ENCODE data around the gene VAX1. TPM values are rescaled to one million over a fixed set of nuclear protein-coding genes. Genes with fewer than 3 reads are reported as not detected.

Gene VAX1
- total RNA-seq, 1 donor from 2014 or later: not detected

DNA sequence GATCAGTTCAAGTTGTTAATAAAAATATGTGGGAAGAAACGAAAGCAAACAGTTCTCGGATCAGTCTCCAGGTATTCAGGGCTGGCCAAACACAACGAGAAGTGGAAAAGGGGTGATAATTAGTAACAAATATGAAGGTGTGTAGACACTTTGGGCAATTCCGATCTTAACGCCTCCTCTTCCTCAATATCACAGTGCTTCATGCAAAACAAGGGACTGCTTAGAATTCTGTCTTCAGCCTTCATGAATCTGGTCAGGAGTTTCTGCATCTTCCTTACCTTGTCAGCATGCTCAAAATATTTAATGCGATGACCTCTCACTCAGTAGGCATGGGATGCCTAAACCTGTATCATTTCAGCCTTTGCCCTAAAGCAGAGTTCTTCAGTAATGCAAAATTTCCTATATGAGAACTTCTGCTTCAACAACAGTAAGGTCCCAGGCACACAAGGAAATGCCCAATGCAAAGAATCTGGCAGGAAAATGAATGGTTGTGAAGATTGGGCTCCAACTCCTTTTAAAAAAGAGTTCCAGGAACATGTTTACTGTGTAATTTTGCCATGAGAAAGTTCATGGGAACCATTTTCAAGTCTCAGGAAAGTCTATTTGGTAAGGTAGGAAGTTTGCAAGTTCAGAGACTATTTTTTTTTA is 23.4 kb upstream of the VAX1 start:
- Mint-ChIP-seq H3K27me3 (ENCODE audit: insufficient read depth) (peaks cover 69% of the 10 kb centered on the region), H3K9me3 (no peaks in the 10 kb centered on the region), H3K4me3 (no peak overlapping the region), H3K4me1 (ENCODE audit: low read depth) (peaks cover 8% of the 10 kb centered on the region), H3K36me3 (ENCODE audit: low read depth) (peaks cover 3% of the 10 kb centered on the region), H3K27ac (no peak overlapping the region)
- no peak for DNase-seq (ENCODE audit: low spot score)
- intact Hi-C loops (cut with micrococcal nuclease): loop anchor here (1.0 to 10.0 kb wide), 2 partner anchors 20 to 1083 kb away; no protein-coding TSS in a partner anchor

DNA sequence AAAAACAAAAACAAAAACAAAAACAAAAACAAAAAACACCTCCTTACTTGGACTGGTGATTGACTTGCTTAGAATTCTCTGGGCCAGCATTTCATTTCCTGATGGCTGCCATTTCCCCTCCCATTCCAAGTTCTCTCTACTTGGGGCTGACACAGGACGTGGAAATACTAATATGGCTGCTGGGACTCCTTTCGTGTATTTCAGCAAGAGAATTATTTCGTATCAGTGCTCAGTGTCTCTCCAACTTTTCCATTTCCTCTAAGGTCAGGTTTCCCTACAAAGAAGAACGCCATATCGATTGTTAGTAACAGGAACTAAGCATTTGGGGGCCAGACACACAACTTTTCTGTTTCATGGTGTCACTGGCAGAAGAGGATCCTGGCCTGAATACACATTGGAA is 22.5 kb upstream of the VAX1 start:
- Mint-ChIP-seq H3K36me3 (ENCODE audit: low read depth) (peaks cover 3% of the 10 kb centered on the region), H3K9me3 (no peaks in the 10 kb centered on the region), H3K4me1 (ENCODE audit: low read depth) (peaks cover 8% of the 10 kb centered on the region), H3K27me3 (ENCODE audit: insufficient read depth) (peaks cover 62% of the 10 kb centered on the region), H3K27ac (no peak overlapping the region), H3K4me3 (no peak overlapping the region)
- intact Hi-C loops (cut with micrococcal nuclease): loop anchor here (10.0 kb wide), 1 partner anchor 1084 kb away; no protein-coding TSS in a partner anchor
- DNase-seq (ENCODE audit: low spot score): no peak

DNA sequence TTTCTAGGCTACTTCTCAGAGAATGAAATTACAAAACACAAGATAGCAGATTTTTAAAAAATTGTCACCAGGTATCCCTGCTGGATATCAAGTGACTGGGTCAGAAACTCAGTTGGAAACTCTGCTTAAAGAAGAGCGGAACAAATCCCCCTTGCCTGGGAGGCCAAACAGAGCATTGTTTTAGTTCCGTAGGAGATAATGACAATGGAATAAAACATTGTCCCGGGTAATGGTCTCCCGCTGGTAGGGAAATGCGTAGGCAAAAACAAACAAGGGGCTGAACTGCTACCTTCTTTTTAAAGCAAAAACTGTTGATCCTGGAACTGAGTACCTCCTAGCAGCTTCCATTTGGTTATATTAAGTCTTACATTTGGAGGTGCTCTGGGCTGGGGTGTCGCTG is 21.3 kb upstream of the VAX1 start:
- no peak for DNase-seq (ENCODE audit: low spot score)
- Mint-ChIP-seq H3K36me3 (ENCODE audit: low read depth) (peaks cover 1% of the 10 kb centered on the region), H3K27me3 (ENCODE audit: insufficient read depth) (peaks cover 54% of the 10 kb centered on the region), H3K9me3 (no peaks in the 10 kb centered on the region), H3K27ac (no peak overlapping the region), H3K4me1 (ENCODE audit: low read depth) (peaks cover 8% of the 10 kb centered on the region), H3K4me3 (no peak overlapping the region)
- intact Hi-C loops (cut with micrococcal nuclease): loop anchor here (2.0 kb wide), 1 partner anchor 17 kb away; no protein-coding TSS in a partner anchor

- H3K9me3 Mint-ChIP-seq: no peaks in the 10 kb centered on the region
- H3K36me3 Mint-ChIP-seq (ENCODE audit: low read depth): peaks cover 1% of the 10 kb centered on the region
- peaks cover 8% of the 10 kb centered on the region for H3K4me1 Mint-ChIP-seq (ENCODE audit: low read depth)
- no peak overlapping the region for H3K27ac Mint-ChIP-seq
- no peak for DNase-seq (ENCODE audit: low spot score)
- intact Hi-C loops (cut with micrococcal nuclease): loop anchor here (2.0 kb wide), 1 partner anchor 15 kb away; no protein-coding TSS in a partner anchor
- H3K4me3 Mint-ChIP-seq: no peak overlapping the region
- peaks cover 49% of the 10 kb centered on the region for H3K27me3 Mint-ChIP-seq (ENCODE audit: insufficient read depth)
These were observed 20.2 kb upstream of the VAX1 start for GRCh38 chr10:117158297-117158696.

DNA sequence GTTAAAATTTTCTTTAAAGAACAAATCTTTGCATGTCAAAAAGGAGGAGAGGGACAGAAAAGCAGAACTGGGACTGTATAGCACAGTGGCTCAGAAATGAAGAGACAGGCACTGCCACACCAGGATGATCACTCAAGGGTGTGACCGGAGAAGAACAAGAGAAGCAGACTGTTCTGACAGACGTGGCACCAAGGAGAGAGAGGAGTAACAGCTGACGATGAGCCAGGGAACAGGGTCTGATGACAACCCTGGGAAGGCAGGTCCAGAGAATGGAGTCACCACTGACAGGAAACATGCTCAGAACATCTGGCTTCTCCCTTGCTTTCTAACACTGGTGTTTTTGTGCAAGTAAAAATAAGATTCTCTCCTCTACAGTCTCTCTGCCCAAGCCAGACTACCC is 14.6 kb upstream of the VAX1 start:
- intact Hi-C loops (cut with micrococcal nuclease): no loop called here
- no peak overlapping the region for H3K4me3 Mint-ChIP-seq
- DNase-seq (ENCODE audit: low spot score): no peak
- H3K9me3 Mint-ChIP-seq: no peaks in the 10 kb centered on the region
- no peaks in the 10 kb centered on the region for H3K4me1 Mint-ChIP-seq (ENCODE audit: low read depth)
- H3K36me3 Mint-ChIP-seq (ENCODE audit: low read depth): no peaks in the 10 kb centered on the region
- no peak overlapping the region for H3K27ac Mint-ChIP-seq
- H3K27me3 Mint-ChIP-seq (ENCODE audit: insufficient read depth): peaks cover 14% of the 10 kb centered on the region

GRCh38 chr10:117148284-117148683 is 10.2 kb upstream of the VAX1 start:
- H3K27ac Mint-ChIP-seq: no peak overlapping the region
- H3K4me3 Mint-ChIP-seq: no peak overlapping the region
- no peaks in the 10 kb centered on the region for H3K4me1 Mint-ChIP-seq (ENCODE audit: low read depth)
- DNase-seq (ENCODE audit: low spot score): no peak
- no peaks in the 10 kb centered on the region for H3K36me3 Mint-ChIP-seq (ENCODE audit: low read depth)
- intact Hi-C loops (cut with micrococcal nuclease): no loop called here
- peaks cover 16% of the 10 kb centered on the region for H3K27me3 Mint-ChIP-seq (ENCODE audit: insufficient read depth)
- H3K9me3 Mint-ChIP-seq: no peaks in the 10 kb centered on the region

DNA sequence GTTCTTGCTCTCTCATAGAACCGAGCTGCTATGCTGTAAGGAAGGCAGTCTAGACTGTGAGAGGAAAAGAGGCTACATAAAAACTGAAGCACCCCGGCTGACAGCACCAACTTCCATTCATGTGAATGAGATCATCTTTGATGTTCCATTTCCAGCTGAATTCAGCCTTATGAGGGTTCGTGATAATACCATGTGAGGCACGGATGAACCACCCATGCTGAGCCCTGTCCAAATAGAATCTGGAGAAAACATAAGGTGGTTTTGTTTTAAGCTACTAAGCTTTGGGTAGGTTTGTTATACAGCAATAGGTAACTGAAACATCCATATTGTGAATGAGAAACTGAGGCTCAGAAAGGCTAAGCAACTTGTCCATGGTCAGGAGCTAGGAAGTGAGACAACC is 6.9 kb upstream of the VAX1 start:
- Mint-ChIP-seq H3K9me3 (no peaks in the 10 kb centered on the region), H3K36me3 (ENCODE audit: low read depth) (no peaks in the 10 kb centered on the region), H3K4me3 (no peak overlapping the region), H3K27me3 (ENCODE audit: insufficient read depth) (peaks cover 38% of the 10 kb centered on the region), H3K4me1 (ENCODE audit: low read depth) (no peaks in the 10 kb centered on the region), H3K27ac (no peak overlapping the region)
- no peak for DNase-seq (ENCODE audit: low spot score)
- intact Hi-C loops (cut with micrococcal nuclease): no loop called here

GRCh38 chr10:117143103-117143823 is 5.2 kb upstream of the VAX1 start:
- Mint-ChIP-seq H3K36me3 (ENCODE audit: low read depth) (no peaks in the 10 kb centered on the region), H3K4me3 (no peak overlapping the region)

DNA sequence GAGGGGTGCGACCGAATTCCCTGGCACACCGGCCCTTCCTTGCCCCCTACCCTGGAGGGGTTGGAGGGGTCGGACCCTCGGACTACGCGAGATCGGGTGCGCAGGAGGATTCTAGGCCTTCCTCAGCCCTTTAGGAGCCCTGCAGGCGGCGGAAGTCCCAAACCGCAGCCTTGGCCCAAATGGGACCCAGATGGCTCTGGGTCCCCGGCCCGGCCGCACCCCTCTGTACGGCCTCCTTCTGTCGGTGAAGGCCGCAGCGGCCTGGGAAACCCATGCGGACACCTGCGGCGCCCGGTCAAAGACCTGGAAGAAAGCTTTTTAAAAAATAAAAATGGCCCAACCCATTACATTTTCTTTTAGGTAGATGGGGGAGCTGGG is 2.4 kb upstream of the VAX1 start:
- Mint-ChIP-seq H3K36me3 (ENCODE audit: low read depth) (no peaks in the 10 kb centered on the region), H3K4me3 (no peak overlapping the region), H3K27ac (no peak overlapping the region), H3K4me1 (ENCODE audit: low read depth) (no peaks in the 10 kb centered on the region), H3K9me3 (no peaks in the 10 kb centered on the region), H3K27me3 (ENCODE audit: insufficient read depth) (peaks cover 57% of the 10 kb centered on the region)
- intact Hi-C loops (cut with micrococcal nuclease): no loop called here
- DNase-seq (ENCODE audit: low spot score): no peak

More at GRCh38 chr10:117143103-117143823, 5.2 kb upstream of the VAX1 start:
- peaks cover 46% of the 10 kb centered on the region for H3K27me3 Mint-ChIP-seq (ENCODE audit: insufficient read depth)
- DNase-seq (ENCODE audit: low spot score): no peak
- intact Hi-C loops (cut with micrococcal nuclease): loop anchor here (2.0 kb wide), 1 partner anchor 16 kb away; no protein-coding TSS in a partner anchor
- H3K4me1 Mint-ChIP-seq (ENCODE audit: low read depth): no peaks in the 10 kb centered on the region
- no peak overlapping the region for H3K27ac Mint-ChIP-seq
- H3K9me3 Mint-ChIP-seq: no peaks in the 10 kb centered on the region

- no peaks in the 10 kb centered on the region for H3K4me1 Mint-ChIP-seq (ENCODE audit: low read depth)
- H3K27ac Mint-ChIP-seq: no peak overlapping the region
- intact Hi-C loops (cut with micrococcal nuclease): no loop called here
- H3K4me3 Mint-ChIP-seq: no peak overlapping the region
- DNase-seq (ENCODE audit: low spot score): no peak
- no peaks in the 10 kb centered on the region for H3K36me3 Mint-ChIP-seq (ENCODE audit: low read depth)
- H3K27me3 Mint-ChIP-seq (ENCODE audit: insufficient read depth): peaks cover 64% of the 10 kb centered on the region
- no peaks in the 10 kb centered on the region for H3K9me3 Mint-ChIP-seq
These were observed 1.8 kb upstream of the VAX1 start for GRCh38 chr10:117139581-117140524.

- DNase-seq (ENCODE audit: low spot score): no peak
- Mint-ChIP-seq H3K27ac (peak overlapping the region; percentile 65), H3K9me3 (no peaks in the 10 kb centered on the region), H3K4me1 (ENCODE audit: low read depth) (no peaks in the 10 kb centered on the region), H3K4me3 (no peak overlapping the region), H3K27me3 (ENCODE audit: insufficient read depth) (peaks cover 66% of the 10 kb centered on the region), H3K36me3 (ENCODE audit: low read depth) (no peaks in the 10 kb centered on the region)
- intact Hi-C loops (cut with micrococcal nuclease): no loop called here
These were observed 939 bp upstream of the VAX1 start for GRCh38 chr10:117138838-117139580.
